Measurements from ENCODE around the gene RRN3.

DNA sequence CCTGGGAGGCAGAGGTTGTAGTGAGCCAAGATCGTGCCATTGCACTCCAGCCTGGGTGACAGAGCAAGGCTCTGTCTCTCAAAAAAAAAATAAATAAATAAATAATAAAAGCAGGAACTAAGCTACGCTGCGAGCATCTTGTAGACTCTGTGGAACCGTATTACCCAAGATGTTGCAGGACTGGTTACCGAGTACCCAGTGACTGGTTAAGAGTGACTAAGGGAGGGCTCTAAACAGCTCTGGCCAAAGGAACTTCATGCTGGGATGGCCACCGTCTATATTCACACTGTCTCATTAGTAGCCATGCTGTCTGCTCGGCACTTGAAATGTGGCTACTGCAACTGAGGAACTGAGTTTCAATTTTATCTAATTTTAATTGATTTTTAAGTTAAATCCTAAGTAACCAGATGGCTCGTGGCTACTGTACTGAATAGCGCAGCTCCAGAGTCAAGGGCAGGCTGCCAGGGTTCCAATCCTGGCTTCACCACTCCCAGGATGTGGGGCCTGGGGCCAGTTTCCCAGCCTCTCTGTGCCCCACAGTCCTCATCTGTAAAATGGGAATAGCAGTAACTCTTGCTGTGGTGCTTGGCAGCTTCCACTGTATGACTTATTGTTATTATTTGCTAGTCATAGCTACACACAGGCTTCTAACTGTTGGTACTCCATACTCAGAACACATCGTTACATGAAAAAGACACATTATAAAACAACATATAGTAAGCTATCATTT lies 41.2 kb downstream of the RRN3 start:
- TF ChIP-seq POLR2A (IDR thresholded peaks at IDR 0.05; ENCODE audit: low read length) = no peak
- TF ChIP-seq JUN (IDR thresholded peaks at IDR 0.05) = no peak
- TF ChIP-seq, protein P1, sequence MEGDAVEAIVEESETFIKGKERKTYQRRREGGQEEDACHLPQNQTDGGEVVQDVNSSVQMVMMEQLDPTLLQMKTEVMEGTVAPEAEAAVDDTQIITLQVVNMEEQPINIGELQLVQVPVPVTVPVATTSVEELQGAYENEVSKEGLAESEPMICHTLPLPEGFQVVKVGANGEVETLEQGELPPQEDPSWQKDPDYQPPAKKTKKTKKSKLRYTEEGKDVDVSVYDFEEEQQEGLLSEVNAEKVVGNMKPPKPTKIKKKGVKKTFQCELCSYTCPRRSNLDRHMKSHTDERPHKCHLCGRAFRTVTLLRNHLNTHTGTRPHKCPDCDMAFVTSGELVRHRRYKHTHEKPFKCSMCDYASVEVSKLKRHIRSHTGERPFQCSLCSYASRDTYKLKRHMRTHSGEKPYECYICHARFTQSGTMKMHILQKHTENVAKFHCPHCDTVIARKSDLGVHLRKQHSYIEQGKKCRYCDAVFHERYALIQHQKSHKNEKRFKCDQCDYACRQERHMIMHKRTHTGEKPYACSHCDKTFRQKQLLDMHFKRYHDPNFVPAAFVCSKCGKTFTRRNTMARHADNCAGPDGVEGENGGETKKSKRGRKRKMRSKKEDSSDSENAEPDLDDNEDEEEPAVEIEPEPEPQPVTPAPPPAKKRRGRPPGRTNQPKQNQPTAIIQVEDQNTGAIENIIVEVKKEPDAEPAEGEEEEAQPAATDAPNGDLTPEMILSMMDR (IDR thresholded peaks at IDR 0.05) = no peak
- TF ChIP-seq, protein P2, sequence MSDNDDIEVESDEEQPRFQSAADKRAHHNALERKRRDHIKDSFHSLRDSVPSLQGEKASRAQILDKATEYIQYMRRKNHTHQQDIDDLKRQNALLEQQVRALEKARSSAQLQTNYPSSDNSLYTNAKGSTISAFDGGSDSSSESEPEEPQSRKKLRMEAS (IDR thresholded peaks at IDR 0.05) = no peak
- TF ChIP-seq, protein P3, sequence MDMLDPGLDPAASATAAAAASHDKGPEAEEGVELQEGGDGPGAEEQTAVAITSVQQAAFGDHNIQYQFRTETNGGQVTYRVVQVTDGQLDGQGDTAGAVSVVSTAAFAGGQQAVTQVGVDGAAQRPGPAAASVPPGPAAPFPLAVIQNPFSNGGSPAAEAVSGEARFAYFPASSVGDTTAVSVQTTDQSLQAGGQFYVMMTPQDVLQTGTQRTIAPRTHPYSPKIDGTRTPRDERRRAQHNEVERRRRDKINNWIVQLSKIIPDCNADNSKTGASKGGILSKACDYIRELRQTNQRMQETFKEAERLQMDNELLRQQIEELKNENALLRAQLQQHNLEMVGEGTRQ (IDR thresholded peaks at IDR 0.05) = no peak
